Left ventricle myocardium inferior (tissue), 1 donor: ENCODE results near the gene GPR107. TPM values are rescaled to one million over a fixed set of nuclear protein-coding genes. Genes with fewer than 3 reads are reported as not detected.
A peak's percentile ranks its signal among the peaks of the same experiment; 100 is the strongest.

Experiments
- DNase-seq: peaks from one replicate; pipeline ENCODE4 v3.0.0-alpha.2; 2020
- H3K27ac ChIP-seq: fragments of 200-600 bp; replicated peaks from 2 replicates; pipeline ENCODE4 v1.8.0; 2021
- H3K27me3 ChIP-seq: fragments of 200-600 bp; 2 replicates; pipeline ENCODE4 v1.8.0; 2021; ENCODE audit warnings: low read depth
- H3K36me3 ChIP-seq: fragments of 200-600 bp; 2 replicates; pipeline ENCODE4 v1.8.0; 2021
- H3K4me1 ChIP-seq: fragments of 200-600 bp; 2 replicates; pipeline ENCODE4 v1.8.0; 2021
- H3K4me3 ChIP-seq: fragments of 200-600 bp; 2 replicates; pipeline ENCODE4 v1.8.0; 2021; ENCODE audit warnings: mild to moderate bottlenecking, moderate library complexity
- H3K9me3 ChIP-seq: fragments of 200-600 bp; replicated peaks from 2 replicates; pipeline ENCODE4 v1.8.0; 2021
- intact Hi-C: fragments of 100-400 bp; cut with micrococcal nuclease; formaldehyde crosslinking; loops from one replicate; pipeline ENCODE4 v1.11.0; 2022
- total RNA-seq: library from RNA; stranded (reverse); fragmentation: NEBNext Ultra II Directional; extraction: Animal tissue kit (Norgen Biotek cat#: 25700); gene quantifications from one replicate; pipeline ENCODE4 v1.2.1, GENCODE V29; 2021
- TF ChIP-seq, protein P1 (sequence below): fragments of 200-600 bp; IDR thresholded peaks from 2 replicates; pipeline ENCODE4 v1.8.0; 2021; ENCODE audit warnings: antibody characterized with exemption, mild to moderate bottlenecking, borderline replicate concordance
- donor health status: DM: no; HTN: yes; CAD: no; lungs with severe emphysema.

Gene GPR107
- total RNA-seq, 1 donor from 2014 or later = 23.3 TPM

DNA sequence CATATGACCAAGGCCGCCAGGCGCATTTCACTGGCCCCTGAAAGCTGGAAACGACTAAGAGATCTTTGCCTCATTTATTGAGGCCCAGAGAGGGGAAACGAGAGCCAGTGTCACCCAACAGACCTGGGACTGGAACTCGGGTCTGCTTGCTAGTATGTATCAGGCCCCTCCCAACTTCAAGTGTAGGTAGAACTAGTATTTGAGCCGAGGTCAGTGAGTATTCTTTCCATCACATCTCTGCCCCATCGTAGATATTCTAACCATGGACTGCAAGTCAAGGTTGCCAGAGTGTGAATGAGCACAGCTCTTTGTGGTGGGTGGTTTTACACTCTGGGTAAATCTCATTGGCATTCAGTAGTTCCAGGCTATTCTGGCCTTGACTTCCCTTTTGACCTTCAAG lies 42.2 kb downstream of the GPR107 start:
- H3K4me3 ChIP-seq = no peak overlapping the region
- no peak overlapping the region for H3K27ac ChIP-seq
- H3K4me1 ChIP-seq = peaks cover 7% of the 10 kb centered on the region
- intact Hi-C loops = no loop called here
- H3K27me3 ChIP-seq = no peaks in the 10 kb centered on the region
- H3K9me3 ChIP-seq = no peaks in the 10 kb centered on the region
- no peak for DNase-seq
- TF ChIP-seq, protein P1, sequence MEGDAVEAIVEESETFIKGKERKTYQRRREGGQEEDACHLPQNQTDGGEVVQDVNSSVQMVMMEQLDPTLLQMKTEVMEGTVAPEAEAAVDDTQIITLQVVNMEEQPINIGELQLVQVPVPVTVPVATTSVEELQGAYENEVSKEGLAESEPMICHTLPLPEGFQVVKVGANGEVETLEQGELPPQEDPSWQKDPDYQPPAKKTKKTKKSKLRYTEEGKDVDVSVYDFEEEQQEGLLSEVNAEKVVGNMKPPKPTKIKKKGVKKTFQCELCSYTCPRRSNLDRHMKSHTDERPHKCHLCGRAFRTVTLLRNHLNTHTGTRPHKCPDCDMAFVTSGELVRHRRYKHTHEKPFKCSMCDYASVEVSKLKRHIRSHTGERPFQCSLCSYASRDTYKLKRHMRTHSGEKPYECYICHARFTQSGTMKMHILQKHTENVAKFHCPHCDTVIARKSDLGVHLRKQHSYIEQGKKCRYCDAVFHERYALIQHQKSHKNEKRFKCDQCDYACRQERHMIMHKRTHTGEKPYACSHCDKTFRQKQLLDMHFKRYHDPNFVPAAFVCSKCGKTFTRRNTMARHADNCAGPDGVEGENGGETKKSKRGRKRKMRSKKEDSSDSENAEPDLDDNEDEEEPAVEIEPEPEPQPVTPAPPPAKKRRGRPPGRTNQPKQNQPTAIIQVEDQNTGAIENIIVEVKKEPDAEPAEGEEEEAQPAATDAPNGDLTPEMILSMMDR = no peak
- peaks cover 64% of the 10 kb centered on the region for H3K36me3 ChIP-seq

DNA sequence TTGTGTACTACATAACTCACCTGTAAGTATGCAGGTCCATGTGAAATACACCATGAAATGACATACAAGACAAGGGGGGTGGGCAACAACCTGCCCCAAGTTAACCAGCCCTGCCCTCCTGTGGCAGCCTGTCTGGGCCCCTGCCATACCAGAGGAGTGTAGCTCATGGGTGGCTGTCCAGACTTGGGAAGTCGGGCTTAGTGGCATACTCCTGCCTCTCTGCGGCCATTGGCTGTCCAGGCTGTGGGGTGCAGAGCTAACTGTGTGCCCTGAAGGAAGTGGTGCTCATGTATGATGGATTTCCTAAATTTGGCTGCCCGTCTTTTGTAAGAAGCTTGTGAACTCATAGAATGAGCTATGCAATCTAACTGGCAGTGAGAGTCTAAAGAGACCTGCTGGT lies 47.0 kb downstream of the GPR107 start:
- TF ChIP-seq, protein P1 = no peak
- DNase-seq = no peak
- H3K27ac ChIP-seq = no peak overlapping the region
- no peak overlapping the region for H3K4me3 ChIP-seq
- peaks cover 62% of the 10 kb centered on the region for H3K36me3 ChIP-seq
- no peaks in the 10 kb centered on the region for H3K9me3 ChIP-seq
- intact Hi-C loops = no loop called here
- no peaks in the 10 kb centered on the region for H3K27me3 ChIP-seq
- H3K4me1 ChIP-seq = peaks cover 32% of the 10 kb centered on the region

DNA sequence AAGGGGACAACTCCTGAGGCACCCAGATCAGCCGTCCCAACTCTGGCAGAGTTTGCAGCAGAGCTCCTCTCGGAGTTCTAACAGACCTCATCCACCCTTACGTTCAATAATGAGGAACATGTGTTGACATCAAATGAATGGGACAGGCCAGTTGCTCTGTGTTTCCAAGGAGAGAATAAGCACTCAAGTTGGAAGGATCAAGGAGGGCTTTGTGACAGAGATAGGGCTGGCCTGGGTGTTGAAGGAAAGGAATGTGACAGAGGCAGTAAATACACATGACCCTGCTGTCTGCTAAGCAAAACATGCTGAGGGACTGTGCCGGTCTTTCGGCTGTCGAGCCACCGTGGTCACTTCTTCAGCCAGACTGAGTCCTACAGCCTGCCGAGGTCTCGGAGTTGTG lies 48.2 kb downstream of the GPR107 start:
- no peak for DNase-seq
- TF ChIP-seq, protein P1 = no peak
- intact Hi-C loops = no loop called here
- Histone ChIP-seq H3K4me1 (peaks cover 32% of the 10 kb centered on the region), H3K36me3 (peaks cover 65% of the 10 kb centered on the region), H3K27ac (peak overlapping the region; percentile 39), H3K9me3 (no peaks in the 10 kb centered on the region), H3K4me3 (no peak overlapping the region), H3K27me3 (no peaks in the 10 kb centered on the region)

DNA sequence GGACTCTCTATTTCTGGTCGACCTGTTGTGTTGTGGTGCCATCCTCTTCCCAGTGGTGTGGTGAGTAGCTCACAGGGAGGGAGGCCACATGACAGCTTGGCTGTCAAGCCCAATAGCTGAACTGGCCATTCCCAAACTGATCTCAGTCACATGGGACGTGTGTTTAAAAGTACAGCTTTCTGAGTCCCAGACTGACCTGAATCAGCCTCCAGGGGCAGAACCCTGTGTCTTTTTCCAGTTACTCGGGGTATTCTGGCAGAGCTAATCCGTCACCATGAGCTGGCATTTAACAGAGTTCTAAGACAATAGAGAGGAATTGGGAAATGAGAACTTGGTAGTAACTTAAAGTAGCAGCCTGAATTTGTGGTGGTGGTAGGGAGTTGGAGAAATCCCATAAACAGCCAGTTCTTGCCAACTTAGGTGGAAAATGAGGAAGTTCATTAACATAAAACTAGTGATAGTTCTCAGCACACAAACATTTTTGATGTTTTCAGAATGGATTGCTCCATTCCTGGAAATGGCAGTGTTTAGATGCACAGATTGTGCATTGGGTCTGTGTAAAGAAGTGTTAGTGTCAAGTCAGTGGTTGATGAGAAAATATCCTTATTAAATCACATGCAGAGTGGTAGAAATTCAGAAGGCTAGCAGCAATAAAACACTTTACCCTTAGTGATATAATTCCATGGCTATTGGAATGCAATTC lies 50.9 kb downstream of the GPR107 start:
- TF ChIP-seq, protein P1 = no peak
- Histone ChIP-seq H3K36me3 (peaks cover 74% of the 10 kb centered on the region), H3K4me1 (peaks cover 24% of the 10 kb centered on the region), H3K27ac (no peak overlapping the region), H3K4me3 (no peak overlapping the region), H3K9me3 (no peaks in the 10 kb centered on the region), H3K27me3 (no peaks in the 10 kb centered on the region)
- DNase-seq = no peak
- intact Hi-C loops = loop anchor here (5.0 kb wide), 1 partner anchor 133 kb away; no protein-coding TSS in a partner anchor

DNA sequence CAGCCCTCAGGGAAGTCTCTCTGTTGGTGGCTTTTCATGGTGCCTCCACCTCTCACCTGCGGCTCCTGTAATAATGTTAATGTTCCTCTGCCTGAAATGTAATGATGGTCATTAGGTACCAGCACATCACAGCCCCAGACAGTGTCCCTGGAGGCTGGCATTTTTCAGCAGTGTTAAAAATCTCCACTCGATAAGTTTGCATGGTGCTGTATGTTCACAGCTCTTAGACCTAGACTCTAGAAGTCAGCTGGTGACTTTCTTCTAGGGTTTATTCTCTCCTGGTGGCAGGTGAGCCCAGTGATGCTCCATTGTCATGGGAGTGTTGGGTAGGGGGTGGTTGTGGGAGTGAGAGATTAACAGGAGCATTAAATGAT lies 53.1 kb downstream of the GPR107 start:
- no peak for DNase-seq
- no peaks in the 10 kb centered on the region for H3K9me3 ChIP-seq
- H3K27me3 ChIP-seq = no peaks in the 10 kb centered on the region
- H3K4me1 ChIP-seq = peaks cover 17% of the 10 kb centered on the region
- TF ChIP-seq, protein P1 = no peak
- no peak overlapping the region for H3K27ac ChIP-seq
- intact Hi-C loops = loop anchor here (5.0 kb wide), 1 partner anchor 130 kb away; no protein-coding TSS in a partner anchor
- peaks cover 68% of the 10 kb centered on the region for H3K36me3 ChIP-seq
- no peak overlapping the region for H3K4me3 ChIP-seq
